Osteocyte (in vitro differentiated cells): ENCODE results near the gene SCARB1. TPM values are rescaled to one million over a fixed set of nuclear protein-coding genes. Genes with fewer than 3 reads are reported as not detected.

ENCODE experiments used
- DNase-seq: peaks from one replicate; pipeline ENCODE4 v3.0.0; 2021; ENCODE audit warnings: mixed read lengths; ENCODE audit not compliant: unreplicated experiment; ENCODE audit errors: extremely low spot score
- H3K27ac Mint-ChIP-seq: one replicate; pipeline ENCODE4 v1.8.0; 2021; ENCODE audit warnings: mild to moderate bottlenecking, mixed read lengths; ENCODE audit not compliant: unreplicated experiment
- H3K27me3 Mint-ChIP-seq: one replicate; pipeline ENCODE4 v1.8.0; 2021; ENCODE audit warnings: mixed read lengths; ENCODE audit not compliant: unreplicated experiment
- H3K36me3 Mint-ChIP-seq: one replicate; pipeline ENCODE4 v1.8.0; 2021; ENCODE audit warnings: mixed read lengths; ENCODE audit not compliant: unreplicated experiment
- H3K4me1 Mint-ChIP-seq: one replicate; pipeline ENCODE4 v1.8.0; 2021; ENCODE audit warnings: mixed read lengths; ENCODE audit not compliant: unreplicated experiment
- H3K4me3 Mint-ChIP-seq: one replicate; pipeline ENCODE4 v1.8.0; 2021; ENCODE audit warnings: mild to moderate bottlenecking, moderate library complexity, mixed read lengths; ENCODE audit not compliant: unreplicated experiment
- H3K9me3 Mint-ChIP-seq: one replicate; pipeline ENCODE4 v1.8.0; 2021; ENCODE audit warnings: mixed read lengths; ENCODE audit not compliant: unreplicated experiment
- CTCF ChIP-seq: fragments of 200-600 bp; sonication (generic); IDR thresholded peaks from 2 replicates; pipeline ENCODE4 v1.5.0; 2021; ENCODE audit warnings: antibody characterized with exemption, mild to moderate bottlenecking, moderate library complexity
- total RNA-seq: library from RNA; stranded (reverse); gene quantifications from 2 replicates; pipeline ENCODE4 v1.2.1, GENCODE V29; 2021

The SCARB1 gene
- total RNA-seq, 1 donor from 2014 or later: 27.1 TPM

DNA sequence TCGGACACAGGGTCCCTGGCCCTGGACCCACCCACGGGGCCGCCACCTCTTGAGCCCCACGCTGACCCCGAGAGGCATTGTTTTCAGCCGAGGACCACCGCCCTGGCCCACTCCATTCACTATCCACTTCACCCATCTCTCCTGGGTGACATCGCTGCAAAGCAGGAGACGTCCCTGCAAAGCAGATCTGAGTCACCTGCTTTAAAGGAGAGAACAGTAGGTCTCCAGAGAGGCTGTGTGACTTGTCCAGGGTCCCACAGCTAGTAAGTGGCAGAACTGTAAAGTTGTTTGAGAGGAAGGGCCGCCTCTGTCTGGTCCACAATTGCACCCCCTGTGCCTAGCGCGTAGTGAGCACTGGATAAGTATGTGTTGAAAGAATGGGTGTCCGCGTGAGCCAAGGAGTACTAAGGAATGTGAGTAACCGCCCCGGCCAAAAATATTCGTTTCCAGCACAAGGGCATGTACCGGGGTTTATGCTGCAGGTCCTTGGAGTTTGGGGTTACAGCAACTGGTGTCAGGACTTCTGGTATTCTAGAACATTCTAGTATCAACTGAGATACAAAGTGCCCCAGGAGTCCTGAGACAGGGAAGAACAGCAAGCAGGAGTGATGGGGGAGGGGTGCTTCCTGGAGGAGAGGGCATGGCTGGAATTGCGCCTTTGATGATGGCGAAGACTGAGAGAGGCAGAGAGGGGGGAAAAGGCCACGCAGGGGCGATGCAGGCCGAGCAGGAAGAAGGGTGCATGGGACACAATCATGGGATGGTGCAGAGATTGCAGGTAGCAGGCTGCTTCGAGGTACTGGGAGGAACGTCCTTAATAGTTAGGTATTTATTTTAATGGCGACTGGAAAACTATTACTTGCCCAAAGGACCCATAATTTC lies 91.1 kb downstream of the SCARB1 start:
- H3K27me3 Mint-ChIP-seq: no peaks in the 10 kb centered on the region
- no peaks in the 10 kb centered on the region for H3K9me3 Mint-ChIP-seq
- H3K36me3 Mint-ChIP-seq: no peaks in the 10 kb centered on the region
- peaks cover 68% of the 10 kb centered on the region for H3K4me1 Mint-ChIP-seq
- H3K27ac Mint-ChIP-seq: no peak overlapping the region
- H3K4me3 Mint-ChIP-seq: no peak overlapping the region
- no peak for DNase-seq
- TF ChIP-seq CTCF: no peak

DNA sequence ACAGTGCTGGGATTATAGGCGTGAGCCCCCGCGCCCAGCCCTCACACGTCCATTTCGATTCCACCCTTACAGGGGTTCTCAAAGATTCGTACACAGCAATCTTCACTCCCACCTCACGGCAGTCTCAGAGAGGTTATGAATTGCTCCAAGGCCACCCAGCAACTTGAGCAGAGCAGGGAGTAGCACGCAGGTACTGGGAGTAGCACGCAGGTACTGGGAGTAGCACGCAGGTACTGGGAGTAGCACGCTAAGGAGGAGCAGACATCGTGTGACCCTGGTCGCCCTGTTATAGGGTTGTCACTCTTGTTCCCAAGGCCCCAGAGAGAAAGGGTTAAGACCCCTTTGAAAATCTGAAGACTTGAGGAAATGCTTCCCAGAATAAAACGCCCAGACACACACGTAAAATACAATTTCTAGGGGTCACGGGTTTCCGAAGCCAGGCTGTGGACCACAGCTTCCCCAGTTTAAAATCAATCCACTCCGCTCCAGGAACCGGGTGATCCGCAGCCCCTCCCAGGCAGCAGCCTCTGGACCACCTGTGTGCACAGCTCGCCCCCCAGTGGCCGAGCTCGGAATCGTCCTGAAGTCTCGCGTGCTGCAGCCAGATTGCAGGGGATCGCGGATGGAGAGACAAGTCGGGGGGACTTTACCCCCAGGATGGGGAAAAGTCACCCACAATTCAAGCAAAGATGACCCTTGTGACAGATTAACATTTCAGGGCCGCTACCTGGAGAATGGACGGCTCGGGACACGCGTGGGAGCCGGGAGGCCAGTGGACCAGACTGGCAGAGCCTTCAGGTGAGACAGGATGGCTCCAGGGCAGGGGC lies 92.0 kb downstream of the SCARB1 start:
- Mint-ChIP-seq H3K27me3 (no peaks in the 10 kb centered on the region), H3K27ac (no peak overlapping the region), H3K9me3 (no peaks in the 10 kb centered on the region), H3K36me3 (no peaks in the 10 kb centered on the region), H3K4me1 (peaks cover 73% of the 10 kb centered on the region), H3K4me3 (no peak overlapping the region)
- TF ChIP-seq CTCF: peak; percentile 99
- DNase-seq: peak; percentile 94

DNA sequence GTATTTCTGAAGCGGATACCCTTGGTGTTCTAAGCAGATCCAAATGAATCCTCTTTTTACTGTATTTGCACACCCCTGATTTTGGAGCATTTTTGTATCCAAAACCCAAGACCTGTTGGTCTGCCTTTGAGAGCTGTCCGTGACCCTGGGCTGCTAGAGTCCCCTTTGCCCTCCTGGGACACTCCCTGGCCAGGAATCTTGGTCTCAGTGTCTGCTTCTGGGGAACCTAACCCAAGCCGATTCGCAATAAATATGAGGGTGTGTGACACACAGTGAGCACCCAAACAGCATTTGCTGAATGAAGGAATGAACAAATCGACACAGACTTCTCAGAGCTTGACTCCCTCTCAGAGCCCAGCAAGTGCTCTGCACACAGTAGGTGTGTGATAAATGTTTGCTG lies 92.9 kb downstream of the SCARB1 start:
- no peaks in the 10 kb centered on the region for H3K36me3 Mint-ChIP-seq
- H3K27me3 Mint-ChIP-seq: no peaks in the 10 kb centered on the region
- no peak overlapping the region for H3K4me3 Mint-ChIP-seq
- peaks cover 75% of the 10 kb centered on the region for H3K4me1 Mint-ChIP-seq
- H3K27ac Mint-ChIP-seq: no peak overlapping the region
- TF ChIP-seq CTCF: no peak
- DNase-seq: no peak
- H3K9me3 Mint-ChIP-seq: no peaks in the 10 kb centered on the region

DNA sequence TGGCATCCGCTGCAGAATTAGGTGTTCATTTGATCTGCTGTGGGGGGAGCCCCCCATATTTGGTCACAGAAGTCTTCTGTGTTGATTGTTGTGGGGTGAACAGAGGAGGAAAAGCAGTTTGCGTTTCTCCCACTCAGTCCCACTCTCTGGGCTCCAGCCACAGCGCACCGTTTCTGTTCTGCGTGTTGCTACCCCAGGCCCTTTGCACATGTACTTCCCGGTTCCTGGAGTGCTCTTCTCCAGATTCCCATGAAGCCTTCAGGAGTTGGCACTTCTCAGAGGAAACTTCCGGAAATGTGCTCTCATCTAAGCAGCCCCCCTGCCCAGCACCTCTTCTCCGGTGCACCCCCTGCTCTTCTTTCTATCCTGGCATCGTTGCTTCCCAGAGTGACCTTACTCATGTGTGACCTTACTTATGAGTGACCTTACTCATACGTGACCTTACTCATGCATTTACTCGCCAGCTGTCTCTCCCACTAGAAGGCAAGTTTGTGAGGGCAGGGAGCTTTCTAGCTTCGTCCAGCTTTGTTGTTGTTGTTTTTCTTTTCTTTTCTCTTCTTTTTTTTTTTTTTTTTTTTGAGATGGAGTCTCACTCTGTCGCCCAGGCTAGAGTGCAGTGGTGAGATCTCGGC lies 93.7 kb downstream of the SCARB1 start:
- DNase-seq: no peak
- Mint-ChIP-seq H3K9me3 (no peaks in the 10 kb centered on the region), H3K27me3 (no peaks in the 10 kb centered on the region), H3K4me3 (no peak overlapping the region), H3K4me1 (peaks cover 75% of the 10 kb centered on the region), H3K27ac (peak overlapping the region; percentile 72), H3K36me3 (no peaks in the 10 kb centered on the region)
- no peak for TF ChIP-seq CTCF

- peak overlapping the region; percentile 27 for H3K4me3 Mint-ChIP-seq
- H3K36me3 Mint-ChIP-seq: no peaks in the 10 kb centered on the region
- DNase-seq: no peak
- TF ChIP-seq CTCF: no peak
- H3K27ac Mint-ChIP-seq: peak overlapping the region; percentile 93
- H3K27me3 Mint-ChIP-seq: no peaks in the 10 kb centered on the region
- peaks cover 75% of the 10 kb centered on the region for H3K4me1 Mint-ChIP-seq
- peaks cover 6% of the 10 kb centered on the region for H3K9me3 Mint-ChIP-seq
Observed at GRCh38 chr12:124769163-124769530, 94.5 kb downstream of the SCARB1 start.
